Measurements from ENCODE around the gene EXOC6B.

The EXOC6B gene

DNA sequence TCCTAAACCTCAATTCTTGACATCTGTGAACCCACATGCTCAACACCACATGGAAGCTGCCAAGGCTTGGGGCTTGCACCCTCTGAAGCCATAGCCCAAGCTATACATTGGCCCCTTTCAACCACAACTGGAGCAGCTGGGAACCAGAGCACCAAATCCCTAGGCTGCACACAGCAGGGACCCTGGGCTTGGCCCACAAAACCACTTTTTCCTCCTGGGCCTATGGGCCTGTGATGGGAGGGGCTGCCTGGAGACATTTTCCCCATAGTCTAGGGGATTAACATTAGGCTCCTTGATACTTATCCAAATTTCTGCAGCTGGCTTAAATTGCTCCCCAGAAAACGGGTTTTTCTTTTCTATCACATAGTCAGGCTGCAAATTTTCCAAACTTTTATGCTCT, 40.3 kb downstream of the EXOC6B start:
- no peak for DNase-seq

GRCh38 chr2:72782520-72782919, 43.3 kb downstream of the EXOC6B start:
- DNase-seq = no peak

DNA sequence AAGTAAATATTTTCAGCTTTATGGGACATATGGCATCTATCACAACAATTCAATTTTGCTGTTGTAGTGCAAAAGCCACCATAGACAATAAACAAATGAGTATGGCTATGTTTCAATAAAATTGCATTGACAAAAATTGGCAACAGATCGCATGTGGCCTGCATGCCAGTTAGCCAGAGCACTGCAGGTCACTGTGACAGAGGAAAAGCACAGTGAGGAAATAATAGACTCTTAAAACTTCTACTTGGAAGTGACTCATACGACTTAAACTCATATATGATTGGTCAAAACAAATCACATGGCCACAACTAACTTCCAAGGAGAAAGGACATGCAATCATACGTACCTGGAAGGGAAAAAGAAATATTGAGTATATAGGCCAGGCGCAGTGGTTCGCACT, 44.4 kb downstream of the EXOC6B start:
- DNase-seq = no peak

DNA sequence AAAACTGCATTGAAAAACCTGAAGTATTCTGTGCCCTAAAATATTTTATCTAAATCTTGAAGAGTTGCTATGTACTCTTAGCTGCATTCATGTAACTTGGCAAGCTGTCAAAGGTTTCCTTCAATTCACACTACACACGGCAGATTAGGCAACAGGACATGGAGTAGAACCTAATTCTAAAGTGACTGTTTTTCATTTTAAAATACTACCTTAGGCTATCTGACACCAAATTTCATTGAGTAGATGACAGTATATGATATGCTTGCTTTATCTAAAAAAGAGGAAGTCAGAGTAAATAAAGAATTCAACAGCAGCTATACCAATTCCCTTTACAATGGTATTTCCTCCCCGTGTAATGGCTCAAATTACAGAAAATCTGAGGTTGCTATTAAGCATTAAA, 45.4 kb downstream of the EXOC6B start:
- no peak for DNase-seq

- no peak for DNase-seq
Observed at GRCh38 chr2:72779495-72779894, 46.3 kb downstream of the EXOC6B start.

- DNase-seq = no peak
Observed at GRCh38 chr2:72778410-72778809, 47.4 kb downstream of the EXOC6B start.

DNA sequence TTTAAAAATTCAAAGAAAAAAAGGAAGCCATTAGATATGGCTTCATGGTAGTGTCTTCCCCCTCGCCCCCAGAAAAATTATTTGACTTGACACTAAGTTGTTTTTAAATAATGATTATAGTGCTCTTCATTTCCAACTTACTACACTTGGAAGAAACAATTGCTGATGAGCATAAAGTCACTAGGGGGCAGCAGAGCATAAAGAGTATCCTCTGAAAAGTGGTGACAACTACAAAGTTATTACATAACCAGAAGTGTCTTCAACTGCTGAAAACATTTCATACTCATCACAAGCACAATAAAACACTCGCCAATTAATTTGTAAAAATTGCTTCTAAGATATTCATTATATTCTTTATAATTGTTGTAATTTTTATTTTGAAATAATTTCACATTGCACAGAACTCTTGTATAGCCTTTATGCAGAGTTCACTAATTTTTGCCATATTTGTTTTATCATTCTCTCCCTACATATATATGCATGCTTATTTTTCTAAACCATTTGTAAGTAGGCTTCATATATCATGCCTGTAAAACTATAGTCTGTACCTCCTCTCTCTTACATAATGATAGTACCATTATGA, 54.9 kb downstream of the EXOC6B start:
- peak; percentile 43 for DNase-seq

GRCh38 chr2:72765997-72766609, 59.7 kb downstream of the EXOC6B start:
- DNase-seq = no peak

DNA sequence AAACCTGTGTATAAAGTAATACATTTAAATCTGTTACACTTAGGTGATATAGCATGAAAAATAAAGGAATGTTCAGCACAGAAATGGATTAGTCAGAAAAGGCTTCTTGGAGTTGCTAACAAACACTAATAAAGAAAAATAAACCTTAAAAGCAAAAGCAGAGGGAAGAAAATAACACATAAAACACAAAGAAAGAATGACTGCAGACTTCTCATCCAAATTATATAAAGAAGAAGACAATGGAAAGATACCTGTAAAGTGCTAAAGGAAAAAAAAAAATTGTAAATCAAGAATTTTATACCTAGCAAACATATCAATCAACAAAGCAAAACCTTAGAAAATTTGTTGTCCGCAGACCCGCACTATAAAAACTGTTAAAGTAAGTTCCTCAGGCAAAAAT, 63.6 kb downstream of the EXOC6B start:
- DNase-seq = no peak

DNA sequence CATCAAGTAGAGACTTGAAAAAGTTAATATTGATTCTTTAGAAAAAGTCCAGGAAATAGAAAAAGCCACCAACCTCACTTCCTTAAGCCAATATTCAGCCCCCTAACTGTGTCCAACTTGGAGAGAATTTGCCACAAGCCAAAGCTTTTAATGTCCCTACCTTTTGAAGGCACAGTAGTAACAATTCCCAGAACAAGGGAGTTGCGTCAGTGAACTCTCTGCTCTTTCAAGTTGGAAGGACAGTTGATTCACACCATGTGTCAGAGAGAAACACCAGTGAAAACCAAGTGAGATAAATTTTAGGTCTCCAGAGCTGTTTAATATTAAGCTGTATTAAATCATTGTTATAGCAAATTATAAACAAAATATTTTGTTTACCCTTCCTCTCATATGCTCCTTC, 66.1 kb downstream of the EXOC6B start:
- DNase-seq = no peak

- no peak for DNase-seq
Observed at GRCh38 chr2:72757177-72757775, 68.6 kb downstream of the EXOC6B start.

DNA sequence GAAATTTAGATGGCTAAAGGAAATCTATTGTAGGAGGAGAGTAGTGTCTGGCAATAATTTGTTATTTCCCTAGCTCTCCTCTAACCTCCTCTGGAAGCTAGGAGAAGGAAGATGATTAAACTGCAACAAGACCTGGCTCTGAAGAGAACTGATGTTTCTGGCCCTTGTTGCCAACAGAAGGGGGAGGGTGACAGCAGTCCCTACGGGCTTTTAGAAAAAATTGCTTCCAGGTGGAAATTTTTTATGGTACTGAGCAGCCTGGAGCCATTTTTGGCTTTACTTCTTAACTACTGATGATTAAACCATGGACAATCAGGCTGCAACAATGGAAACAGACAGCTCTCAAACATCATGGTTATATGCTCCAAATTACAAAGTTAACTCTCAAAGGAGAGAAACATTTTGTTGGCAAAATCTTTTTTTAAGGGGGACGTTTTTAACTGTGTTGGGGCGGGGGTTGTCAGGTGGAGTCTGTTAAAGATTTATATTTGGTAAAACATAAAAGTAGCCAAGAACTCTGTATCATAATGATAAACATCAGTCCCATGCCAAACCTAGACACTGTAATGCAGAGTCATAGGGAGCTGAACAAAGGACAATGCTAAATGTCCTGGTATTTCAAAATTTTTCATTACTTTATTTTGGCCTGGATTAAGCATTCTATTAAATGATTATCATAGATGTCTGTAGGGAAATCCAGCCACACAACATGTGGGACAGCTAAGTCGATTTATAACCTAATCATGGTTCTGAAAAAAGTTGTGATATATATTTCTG, 70.0 kb downstream of the EXOC6B start:
- DNase-seq = no peak

GRCh38 chr2:72754628-72755320, 71.1 kb downstream of the EXOC6B start:
- DNase-seq = no peak

- no peak for DNase-seq
Observed at GRCh38 chr2:72750977-72751639, 74.7 kb downstream of the EXOC6B start.

GRCh38 chr2:72750466-72750865, 75.4 kb downstream of the EXOC6B start:
- no peak for DNase-seq

DNA sequence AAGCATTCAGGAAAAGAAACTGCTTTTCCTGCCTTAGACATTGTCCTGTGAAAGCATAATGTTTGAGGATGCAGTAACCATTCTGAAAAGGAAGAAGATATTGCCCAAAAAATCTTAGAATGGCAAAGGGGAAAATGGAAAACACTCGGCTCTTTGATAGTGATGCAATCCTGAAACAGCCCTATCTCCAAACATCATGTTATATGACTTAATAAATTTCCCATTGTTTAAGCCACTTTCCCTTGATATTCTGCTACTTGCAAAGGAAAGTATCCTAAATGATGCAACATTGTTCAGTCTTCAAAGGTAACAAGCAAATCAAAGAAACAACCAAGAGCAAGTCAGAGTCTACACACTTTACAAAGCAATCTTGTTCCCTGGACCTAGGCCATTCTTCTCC, 78.5 kb downstream of the EXOC6B start:
- no peak for DNase-seq

- peak; percentile 15 for DNase-seq
Observed at GRCh38 chr2:72745679-72746368, 80.0 kb downstream of the EXOC6B start.

GRCh38 chr2:72744049-72744448, 81.8 kb downstream of the EXOC6B start:
- DNase-seq = no peak

DNA sequence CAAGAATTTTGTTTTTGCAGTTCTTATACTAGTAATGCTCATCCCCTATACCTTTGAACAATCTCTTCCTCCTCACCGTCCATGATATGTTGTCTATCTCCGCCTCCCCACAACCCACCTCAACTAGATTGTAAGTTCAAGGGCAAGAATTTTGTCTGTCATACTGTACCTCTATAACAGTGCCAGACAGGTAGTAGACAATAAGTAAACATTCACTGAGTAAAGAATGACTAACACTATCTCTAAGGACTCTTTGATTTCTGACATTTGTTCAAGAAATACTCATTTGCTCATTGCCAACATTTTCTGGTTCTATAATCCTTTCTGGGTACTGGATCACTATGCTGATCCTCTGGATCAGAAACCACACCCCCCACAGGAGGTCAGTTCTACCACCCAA, 82.4 kb downstream of the EXOC6B start:
- no peak for DNase-seq

GRCh38 chr2:72738096-72738495, 87.7 kb downstream of the EXOC6B start:
- DNase-seq = no peak

DNA sequence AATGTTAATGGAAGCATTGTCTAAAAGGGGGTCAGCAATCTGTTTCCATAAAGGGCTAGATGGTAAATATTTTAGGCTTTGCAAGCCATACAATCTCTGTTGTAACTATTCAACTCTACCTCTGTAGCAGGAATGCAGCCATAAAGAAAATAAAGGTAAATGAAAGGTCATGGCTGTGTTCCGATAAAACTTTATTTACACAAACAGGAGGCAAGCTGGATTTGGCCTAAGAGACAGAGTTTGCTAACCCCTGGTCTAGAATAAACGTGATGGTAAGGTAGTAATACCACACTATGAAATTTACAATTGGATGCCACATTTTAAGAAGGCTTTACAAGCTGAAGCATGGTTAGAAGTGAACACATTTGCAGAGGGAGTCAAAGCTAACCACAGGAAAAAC, 91.4 kb downstream of the EXOC6B start:
- no peak for DNase-seq

- no peak for DNase-seq
Observed at GRCh38 chr2:72731116-72731515, 94.7 kb downstream of the EXOC6B start.
